ENCODE data around the gene CCDC86.

- no peak for TF ChIP-seq SP2 (IDR thresholded peaks at IDR 0.05; ENCODE audit: extremely low read depth, low read depth, low read length, poor library complexity, severe bottlenecking)
- TF ChIP-seq ZZZ3 (IDR thresholded peaks at IDR 0.05) = no peak
- TF ChIP-seq CTCF (IDR thresholded peaks at IDR 0.05 in 2 of 3, conservative IDR thresholded peaks at IDR 0.05 in 1 of 3; ENCODE audit: insufficient read depth in 2 of 3, low read depth in 1 of 3, low read length in 3 of 3) = no peak
- TF ChIP-seq ADNP (tag; IDR thresholded peaks at IDR 0.05) = no peak
- TF ChIP-seq U2AF2 (optimal IDR thresholded peaks at IDR 0.05; ENCODE audit: low read depth, low read length) = no peak
- no peak for TF ChIP-seq SMC3 (conservative IDR thresholded peaks at IDR 0.05; ENCODE audit: insufficient read depth, low read depth, low read length)
- no peak for TF ChIP-seq LARP7 (IDR thresholded peaks at IDR 0.05)
- no peak for TF ChIP-seq MCM7 (IDR thresholded peaks at IDR 0.05)
- TF ChIP-seq, protein P1, sequence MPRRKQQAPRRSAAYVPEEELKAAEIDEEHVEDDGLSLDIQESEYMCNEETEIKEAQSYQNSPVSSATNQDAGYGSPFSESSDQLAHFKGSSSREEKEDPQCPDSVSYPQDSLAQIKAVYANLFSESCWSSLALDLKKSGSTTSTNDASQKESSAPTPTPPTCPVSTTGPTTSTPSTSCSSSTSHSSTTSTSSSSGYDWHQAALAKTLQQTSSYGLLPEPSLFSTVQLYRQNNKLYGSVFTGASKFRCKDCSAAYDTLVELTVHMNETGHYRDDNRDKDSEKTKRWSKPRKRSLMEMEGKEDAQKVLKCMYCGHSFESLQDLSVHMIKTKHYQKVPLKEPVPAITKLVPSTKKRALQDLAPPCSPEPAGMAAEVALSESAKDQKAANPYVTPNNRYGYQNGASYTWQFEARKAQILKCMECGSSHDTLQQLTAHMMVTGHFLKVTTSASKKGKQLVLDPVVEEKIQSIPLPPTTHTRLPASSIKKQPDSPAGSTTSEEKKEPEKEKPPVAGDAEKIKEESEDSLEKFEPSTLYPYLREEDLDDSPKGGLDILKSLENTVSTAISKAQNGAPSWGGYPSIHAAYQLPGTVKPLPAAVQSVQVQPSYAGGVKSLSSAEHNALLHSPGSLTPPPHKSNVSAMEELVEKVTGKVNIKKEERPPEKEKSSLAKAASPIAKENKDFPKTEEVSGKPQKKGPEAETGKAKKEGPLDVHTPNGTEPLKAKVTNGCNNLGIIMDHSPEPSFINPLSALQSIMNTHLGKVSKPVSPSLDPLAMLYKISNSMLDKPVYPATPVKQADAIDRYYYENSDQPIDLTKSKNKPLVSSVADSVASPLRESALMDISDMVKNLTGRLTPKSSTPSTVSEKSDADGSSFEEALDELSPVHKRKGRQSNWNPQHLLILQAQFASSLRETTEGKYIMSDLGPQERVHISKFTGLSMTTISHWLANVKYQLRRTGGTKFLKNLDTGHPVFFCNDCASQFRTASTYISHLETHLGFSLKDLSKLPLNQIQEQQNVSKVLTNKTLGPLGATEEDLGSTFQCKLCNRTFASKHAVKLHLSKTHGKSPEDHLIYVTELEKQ (CRISPR knock-in tag; IDR thresholded peaks at IDR 0.05) = no peak
- TF ChIP-seq ZSCAN32 (CRISPR knock-in tag; IDR thresholded peaks at IDR 0.05) = no peak
- no peak for TF ChIP-seq ZBTB12 (CRISPR knock-in tag; IDR thresholded peaks at IDR 0.05)
Measured at GRCh38 chr11:60831501-60832079, 10.3 kb upstream of the CCDC86 start.
